NT2/D1 (cell line): Measurements from ENCODE around the gene MEF2C.

Source experiments
- SUZ12 ChIP-seq: IDR thresholded peaks from 2 replicates; pipeline ENCODE4 v1.6.1; 2011; ENCODE audit not compliant: insufficient read length, insufficient read depth; ENCODE audit errors: extremely low read depth
- ZNF274 ChIP-seq: IDR thresholded peaks from 2 replicates; pipeline ENCODE4 v1.6.1; 2011; ENCODE audit warnings: mild to moderate bottlenecking, low read depth, low read length

- no peak for TF ChIP-seq ZNF274
- TF ChIP-seq SUZ12, result no peak
Observed at GRCh38 chr5:88877826-88878225, 5.2 kb downstream of the MEF2C start.
